ENCODE measurements around the gene SYNJ2.

The SYNJ2 gene

DNA sequence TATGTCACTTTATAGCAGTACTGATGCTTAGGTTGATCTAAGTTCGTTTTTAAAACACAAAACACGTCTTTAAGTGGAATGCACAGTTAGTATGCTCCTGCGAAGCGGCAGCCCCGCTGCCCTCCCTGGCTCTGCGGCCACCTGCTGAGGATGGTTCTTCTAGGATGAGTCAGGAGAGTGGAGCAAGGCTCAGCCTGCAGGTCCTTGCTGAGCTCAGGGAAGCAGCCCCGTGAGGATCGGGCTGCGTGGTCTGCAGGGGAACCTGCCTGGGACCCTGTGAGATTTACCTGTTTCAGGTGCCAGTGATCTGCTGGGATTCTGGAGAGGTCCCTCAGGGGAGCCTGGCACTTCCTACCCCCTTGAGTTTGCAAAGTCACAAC, 57.5 kb downstream of the SYNJ2 start:
- TF ChIP-seq, protein P1, sequence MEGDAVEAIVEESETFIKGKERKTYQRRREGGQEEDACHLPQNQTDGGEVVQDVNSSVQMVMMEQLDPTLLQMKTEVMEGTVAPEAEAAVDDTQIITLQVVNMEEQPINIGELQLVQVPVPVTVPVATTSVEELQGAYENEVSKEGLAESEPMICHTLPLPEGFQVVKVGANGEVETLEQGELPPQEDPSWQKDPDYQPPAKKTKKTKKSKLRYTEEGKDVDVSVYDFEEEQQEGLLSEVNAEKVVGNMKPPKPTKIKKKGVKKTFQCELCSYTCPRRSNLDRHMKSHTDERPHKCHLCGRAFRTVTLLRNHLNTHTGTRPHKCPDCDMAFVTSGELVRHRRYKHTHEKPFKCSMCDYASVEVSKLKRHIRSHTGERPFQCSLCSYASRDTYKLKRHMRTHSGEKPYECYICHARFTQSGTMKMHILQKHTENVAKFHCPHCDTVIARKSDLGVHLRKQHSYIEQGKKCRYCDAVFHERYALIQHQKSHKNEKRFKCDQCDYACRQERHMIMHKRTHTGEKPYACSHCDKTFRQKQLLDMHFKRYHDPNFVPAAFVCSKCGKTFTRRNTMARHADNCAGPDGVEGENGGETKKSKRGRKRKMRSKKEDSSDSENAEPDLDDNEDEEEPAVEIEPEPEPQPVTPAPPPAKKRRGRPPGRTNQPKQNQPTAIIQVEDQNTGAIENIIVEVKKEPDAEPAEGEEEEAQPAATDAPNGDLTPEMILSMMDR (IDR thresholded peaks at IDR 0.05; ENCODE audit: low read depth, low read length) = no peak
- no peaks in the 10 kb centered on the region for H3K9me3 ChIP-seq
- peaks cover 34% of the 10 kb centered on the region for H3K4me1 ChIP-seq
- H3K27me3 ChIP-seq = no peaks in the 10 kb centered on the region
- no peak for DNase-seq
- no peak overlapping the region for H3K4me3 ChIP-seq (ENCODE audit: low read depth, low read length)
- no peaks in the 10 kb centered on the region for H3K36me3 ChIP-seq

DNA sequence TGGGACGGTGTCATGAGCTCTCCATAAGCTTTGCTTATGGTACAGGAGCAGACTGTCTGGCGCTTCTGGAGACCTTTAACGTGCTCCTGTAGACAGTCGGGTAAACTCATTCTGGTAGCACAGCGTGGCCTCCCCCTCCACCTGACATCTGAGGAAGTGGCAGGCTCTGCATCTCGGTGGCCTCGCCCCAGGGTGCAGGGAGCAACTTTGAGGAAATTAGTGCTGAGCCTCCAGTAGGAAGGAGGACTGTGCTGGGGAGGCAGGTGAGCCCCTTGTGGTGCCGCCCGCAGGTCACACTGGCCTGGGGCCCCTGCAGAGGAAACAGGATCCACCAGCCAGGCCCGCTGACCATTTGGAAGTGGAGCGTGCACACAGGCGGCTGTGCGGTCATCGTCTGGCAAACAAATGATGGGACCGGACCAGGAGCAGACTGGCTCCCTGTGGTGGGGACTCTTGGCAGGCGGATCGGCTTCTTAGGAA, 57.9 kb downstream of the SYNJ2 start:
- TF ChIP-seq, protein P1 (IDR thresholded peaks at IDR 0.05; ENCODE audit: low read depth, low read length) = no peak
- H3K4me1 ChIP-seq = peaks cover 34% of the 10 kb centered on the region
- no peaks in the 10 kb centered on the region for H3K9me3 ChIP-seq
- no peak for DNase-seq
- no peak overlapping the region for H3K4me3 ChIP-seq (ENCODE audit: low read depth, low read length)
- no peaks in the 10 kb centered on the region for H3K36me3 ChIP-seq
- no peaks in the 10 kb centered on the region for H3K27me3 ChIP-seq

DNA sequence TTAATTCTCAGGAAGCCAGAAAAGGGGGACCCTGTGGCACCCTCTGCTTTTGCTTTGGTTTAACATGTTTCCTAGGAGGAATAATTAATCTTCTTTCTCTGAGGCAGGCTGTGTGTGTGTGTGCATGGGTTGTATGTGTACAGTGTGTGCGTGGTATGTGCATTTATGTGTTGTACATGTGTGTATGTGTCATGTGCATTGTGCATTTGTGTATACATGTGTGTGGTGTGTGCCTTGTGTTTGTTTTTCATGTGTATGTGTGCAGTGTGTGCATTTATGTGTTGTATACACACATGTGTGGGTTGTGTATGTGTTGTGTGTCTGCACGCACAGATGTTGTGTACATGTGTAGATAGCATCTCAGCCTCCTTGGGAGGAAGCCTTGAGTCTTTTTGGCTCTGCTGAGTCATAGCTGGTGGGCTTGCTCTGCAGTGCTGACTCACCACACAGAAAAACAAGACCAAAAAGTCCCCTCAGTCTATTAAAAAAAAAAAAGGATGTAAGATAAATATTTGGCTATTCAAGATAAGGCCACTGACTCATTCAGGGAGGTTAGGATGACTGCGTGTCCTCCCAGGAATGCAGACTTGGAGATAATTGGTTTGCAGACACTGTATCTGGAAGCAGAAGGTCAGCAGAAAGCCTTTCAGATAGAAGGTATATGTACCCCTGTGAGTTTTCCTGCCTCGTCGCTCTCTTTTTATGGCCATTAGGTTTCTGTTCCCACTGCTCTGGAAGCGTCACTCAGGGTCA, 58.6 kb downstream of the SYNJ2 start:
- Histone ChIP-seq H3K36me3 (no peaks in the 10 kb centered on the region), H3K4me3 (ENCODE audit: low read depth, low read length) (no peak overlapping the region; the same call in 1 of the 2 replicates), H3K4me1 (peaks cover 34% of the 10 kb centered on the region)

DNA sequence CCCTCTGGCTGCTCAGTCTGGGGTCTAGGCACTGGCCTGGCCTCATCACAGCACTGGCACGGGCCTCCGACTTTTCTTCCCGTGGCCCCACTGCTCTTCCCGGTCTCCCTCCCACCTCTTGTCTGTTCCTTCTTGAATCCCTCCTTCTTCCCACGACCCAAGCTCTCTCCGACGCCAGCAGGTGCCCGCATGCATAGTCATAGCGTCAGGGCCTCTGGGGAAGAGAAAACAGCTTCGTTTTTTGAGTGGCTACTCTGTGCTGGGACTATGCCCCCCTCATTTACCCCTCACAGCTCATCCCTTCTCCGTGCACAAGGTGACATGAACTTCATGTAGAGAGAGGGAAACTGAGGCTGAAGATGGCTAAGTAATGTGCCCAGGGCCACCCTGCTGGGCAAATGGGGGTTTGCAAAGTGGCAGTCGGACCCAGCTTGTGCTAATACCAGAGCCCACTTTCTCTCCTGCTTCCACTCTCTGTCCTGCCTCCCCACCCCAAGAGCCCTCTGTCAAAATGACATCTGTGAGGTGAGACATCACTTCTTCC, 59.2 kb downstream of the SYNJ2 start:
- H3K27me3 ChIP-seq = no peaks in the 10 kb centered on the region
- DNase-seq = no peak
- TF ChIP-seq, protein P1 (IDR thresholded peaks at IDR 0.05; ENCODE audit: low read depth, low read length) = no peak
- H3K4me1 ChIP-seq = peaks cover 34% of the 10 kb centered on the region
- H3K9me3 ChIP-seq = no peaks in the 10 kb centered on the region
- no peak overlapping the region; the same call in 1 of the 2 replicates for H3K4me3 ChIP-seq (ENCODE audit: low read depth, low read length)
- no peaks in the 10 kb centered on the region for H3K36me3 ChIP-seq

More for the DNA sequence above, 58.6 kb downstream of the SYNJ2 start:
- no peaks in the 10 kb centered on the region for H3K27me3 ChIP-seq
- peak; percentile 57 for DNase-seq
- no peaks in the 10 kb centered on the region for H3K9me3 ChIP-seq
- TF ChIP-seq, protein P1 (IDR thresholded peaks at IDR 0.05; ENCODE audit: low read depth, low read length) = no peak

DNA sequence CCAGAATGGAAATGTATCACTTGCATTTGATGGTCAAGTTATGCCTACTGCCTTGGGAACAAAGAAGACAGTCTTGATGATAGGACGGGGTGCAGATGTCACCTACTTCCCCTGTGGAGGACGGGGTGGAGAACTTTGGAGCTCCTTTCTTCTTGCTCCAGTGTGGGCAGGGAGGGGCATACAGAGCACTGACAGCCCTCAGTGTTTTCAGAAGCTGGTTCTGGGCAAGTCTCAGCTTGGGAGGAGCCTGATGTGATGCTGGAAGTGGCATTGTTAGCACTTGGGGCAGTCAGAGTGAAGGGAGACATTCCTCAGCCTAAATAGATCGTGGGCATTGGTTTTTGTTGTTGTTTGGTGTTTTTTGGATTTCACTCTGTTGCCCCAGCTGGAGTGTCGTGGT, 59.7 kb downstream of the SYNJ2 start:
- H3K27me3 ChIP-seq = no peaks in the 10 kb centered on the region
- DNase-seq = no peak
- H3K4me3 ChIP-seq (ENCODE audit: low read depth, low read length) = no peak overlapping the region
- no peaks in the 10 kb centered on the region for H3K36me3 ChIP-seq
- H3K4me1 ChIP-seq = peaks cover 34% of the 10 kb centered on the region
- H3K9me3 ChIP-seq = no peaks in the 10 kb centered on the region
- TF ChIP-seq, protein P1 (IDR thresholded peaks at IDR 0.05; ENCODE audit: low read depth, low read length) = no peak

DNA sequence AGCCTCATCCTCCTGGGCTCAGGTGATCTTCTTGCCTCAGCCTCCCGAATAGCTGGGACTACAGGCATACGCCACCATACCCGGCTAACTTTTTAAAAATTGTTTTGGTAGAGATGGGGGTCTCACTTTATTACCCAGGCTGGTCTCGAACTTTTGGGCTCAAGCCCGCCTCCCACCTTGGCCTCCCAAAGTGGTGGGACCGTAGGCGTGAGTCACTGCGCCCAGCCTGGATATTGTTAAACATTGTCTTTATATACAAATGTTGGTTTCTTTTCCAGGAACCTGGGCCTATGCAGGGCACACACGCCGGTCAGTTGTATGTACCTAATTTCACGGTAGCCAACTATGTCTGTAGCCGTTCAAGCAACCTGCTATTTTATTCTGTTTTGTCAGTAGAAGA, 60.1 kb downstream of the SYNJ2 start:
- DNase-seq = no peak
- TF ChIP-seq, protein P1 (IDR thresholded peaks at IDR 0.05; ENCODE audit: low read depth, low read length) = no peak
- Histone ChIP-seq H3K27me3 (no peaks in the 10 kb centered on the region), H3K4me3 (ENCODE audit: low read depth, low read length) (no peak overlapping the region), H3K4me1 (peaks cover 34% of the 10 kb centered on the region), H3K9me3 (no peaks in the 10 kb centered on the region), H3K36me3 (no peaks in the 10 kb centered on the region)

Measured in BE2C (cell line).